Stimulated activated CD4-positive, alpha-beta T cell treated with anti-CD3 and anti-CD28 coated beads, TNF-alpha, amount 100 ng/mL, for 24 hours (primary cell): ENCODE measurements around the gene CTSK.

ENCODE experiments used
- DNase-seq, 3 experiments: peaks; one replicate each; pipeline ENCODE4 v3.0.0-alpha.2; 2020; ENCODE audit warnings: low read depth in 3 of 3

CTSK gene

DNA sequence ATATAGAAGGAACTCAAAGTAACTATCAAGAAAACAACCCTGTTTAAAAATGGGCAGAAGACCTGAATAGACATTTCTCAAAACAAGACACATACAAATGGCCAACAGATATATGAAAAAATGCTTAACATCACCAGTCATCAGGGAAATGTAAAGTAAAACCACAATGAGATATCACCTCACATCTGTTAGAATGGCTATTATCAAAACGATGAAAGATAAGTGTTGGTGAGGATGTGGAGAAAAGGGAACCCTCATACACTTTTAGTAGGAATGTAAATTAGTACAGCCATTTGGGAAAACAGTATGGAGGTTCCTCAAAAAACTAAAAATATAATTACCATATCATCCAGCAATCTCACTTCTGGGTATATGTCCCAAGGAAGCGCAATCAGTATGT, 45.5 kb downstream of the CTSK start:
- DNase-seq, result no peak

DNA sequence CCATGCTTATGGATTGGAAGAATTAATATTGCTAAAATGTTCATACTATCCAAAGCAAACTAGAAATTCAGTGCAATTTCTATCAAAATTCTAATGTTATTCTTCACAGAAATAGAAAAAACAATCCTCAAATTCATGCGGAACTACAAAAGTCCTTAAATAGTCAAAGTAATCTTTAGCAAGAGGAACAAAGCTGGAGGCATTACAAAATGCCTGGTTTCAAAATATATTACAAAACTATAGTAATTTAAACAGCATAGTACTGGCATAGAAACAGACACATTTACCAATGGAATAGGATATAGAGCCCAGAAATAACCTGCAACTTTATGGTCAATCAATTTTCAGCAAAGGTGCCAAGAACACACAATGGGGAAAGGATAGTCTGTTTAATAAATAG, 46.3 kb downstream of the CTSK start:
- DNase-seq, result no peak

DNA sequence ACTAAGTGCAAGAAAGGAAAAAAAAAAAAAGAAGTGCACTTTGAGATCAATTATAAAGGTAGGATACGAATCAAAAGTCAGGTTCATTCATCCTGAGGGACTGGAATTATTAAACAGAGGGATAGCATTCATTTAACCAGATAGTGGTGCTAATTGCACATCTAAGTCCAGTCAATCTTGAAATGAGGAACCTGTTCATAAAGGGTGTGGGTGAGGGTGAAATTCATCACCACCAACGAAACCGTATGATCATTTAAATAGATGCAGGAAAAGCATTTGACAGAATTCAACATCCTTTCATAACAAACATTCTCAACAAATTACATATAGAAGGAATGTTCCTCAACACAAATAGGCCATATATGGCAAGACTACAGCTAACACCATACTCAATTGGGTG, 48.0 kb downstream of the CTSK start:
- DNase-seq, result no peak

DNA sequence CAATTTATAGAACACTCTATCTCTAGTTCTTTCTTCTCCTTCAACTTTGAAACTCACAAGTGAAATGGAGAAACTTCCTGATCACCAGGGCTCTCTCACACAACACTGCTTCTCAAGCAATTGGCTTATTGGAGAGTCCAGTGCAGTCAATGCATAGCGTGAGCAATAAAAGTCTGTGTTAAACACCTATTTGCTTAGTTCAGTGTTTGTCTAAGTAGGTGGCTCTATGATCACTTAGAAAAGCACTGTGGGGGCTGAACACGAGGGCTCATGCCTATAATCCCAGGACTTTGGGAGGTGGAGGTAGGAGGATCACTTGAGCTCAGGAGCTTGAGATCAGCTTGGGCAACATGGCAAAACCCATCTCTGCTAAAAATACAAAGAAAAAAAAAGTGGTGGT, 54.6 kb downstream of the CTSK start:
- DNase-seq, result no peak

DNA sequence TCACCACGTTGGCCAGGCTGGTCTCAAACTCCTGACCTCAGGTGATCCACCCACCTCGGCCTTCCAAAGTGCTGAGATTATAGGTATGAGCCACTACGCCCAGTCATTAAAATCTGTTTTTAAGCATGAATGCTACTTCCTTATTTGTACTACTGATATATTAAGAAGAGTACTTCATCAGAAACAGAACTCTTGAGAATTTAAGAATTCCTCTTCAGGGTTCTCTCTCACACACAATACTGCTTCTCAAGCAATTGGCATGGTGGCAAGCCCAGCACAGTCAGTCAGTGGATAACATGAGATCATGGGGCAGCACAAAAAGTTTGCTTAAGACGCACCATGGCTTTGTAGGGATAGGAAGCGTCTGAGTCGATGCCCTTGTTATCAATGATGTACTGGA, 56.6 kb downstream of the CTSK start:
- no peak for DNase-seq

DNA sequence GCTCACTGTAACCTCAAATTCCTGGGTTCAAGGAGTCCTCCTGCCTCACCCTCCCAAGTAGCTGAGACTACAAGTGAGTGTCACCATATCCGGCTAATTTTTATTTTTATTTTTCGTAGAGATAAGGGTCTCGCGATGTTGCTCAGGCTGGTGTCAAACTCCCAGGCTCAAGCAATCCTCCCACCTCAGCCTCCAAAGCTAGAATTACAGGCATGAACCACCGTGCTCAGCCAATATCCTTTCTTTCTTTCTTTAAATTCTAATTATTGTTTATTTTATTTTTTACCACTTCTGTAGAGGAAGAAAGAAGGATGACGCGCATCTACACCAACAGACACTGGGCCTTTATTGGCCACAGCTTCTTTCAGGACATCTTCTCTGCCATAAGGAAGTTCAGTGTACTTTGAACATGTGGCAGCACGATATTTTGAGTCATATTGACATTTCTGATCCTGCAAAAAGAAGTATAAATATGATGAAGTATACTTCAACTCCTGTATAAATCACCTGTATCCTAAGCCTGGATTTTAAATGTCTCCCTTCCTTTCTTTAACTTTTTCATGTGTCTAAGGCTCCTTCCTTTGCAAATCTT, 58.2 kb downstream of the CTSK start:
- no peak for DNase-seq

DNA sequence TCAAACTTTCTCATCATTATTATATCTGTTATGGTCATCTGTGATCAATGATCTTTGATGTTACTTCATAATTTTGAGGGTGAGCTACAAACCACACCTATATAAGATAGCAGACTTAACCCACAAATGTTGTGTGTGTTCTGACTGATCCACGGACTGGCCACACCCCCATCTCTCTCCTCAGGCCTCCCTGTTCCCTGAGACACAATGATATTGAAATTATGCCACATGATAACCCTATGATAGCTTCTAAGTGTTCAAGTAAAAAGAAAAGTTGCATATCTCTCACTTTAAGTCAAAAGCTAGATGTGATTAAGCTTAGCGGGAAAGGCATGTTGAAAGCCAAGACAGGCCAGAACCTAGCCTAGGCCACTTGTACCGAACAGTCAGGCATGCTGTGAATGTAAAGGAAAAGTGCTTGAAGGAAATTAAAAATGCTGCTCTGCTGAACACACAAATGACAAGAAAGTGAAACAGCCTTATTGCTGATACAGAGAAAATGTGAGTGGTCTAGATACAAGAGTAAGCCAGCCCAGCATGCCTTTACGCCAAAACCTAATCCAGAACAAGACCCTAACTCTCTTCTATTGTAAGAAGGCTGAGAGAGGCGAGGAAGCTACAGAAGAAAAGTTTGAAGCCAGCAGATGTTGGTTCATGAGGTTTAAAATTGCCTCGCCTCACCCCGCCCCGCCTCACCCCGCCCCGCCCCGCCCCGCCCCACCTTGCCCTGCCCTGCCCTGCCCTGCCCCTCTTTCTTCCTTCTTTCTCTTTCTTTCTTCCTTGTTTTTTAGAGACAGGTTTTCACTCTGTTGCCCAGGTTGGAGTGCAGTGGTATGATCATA, 59.0 kb downstream of the CTSK start:
- no peak for DNase-seq
